Uterus (tissue), 4 donors: ENCODE data around the gene SHOC2. TPM values are rescaled to one million over a fixed set of nuclear protein-coding genes. Genes with fewer than 3 reads are reported as not detected.

ENCODE experiments used
- DNase-seq, 2 donors: peaks; one replicate each; pipeline ENCODE4 v3.0.0-alpha.2; 2019 to 2020
- H3K27ac ChIP-seq, 2 donors: fragments of 200-600 bp; sonication (generic); 1 replicate in 1 of 2; 2 replicates in 1 of 2; pipeline ENCODE4 v1.5.1; 2016 to 2018
- H3K27me3 ChIP-seq, 2 donors: fragments of 200-600 bp; sonication (generic); one replicate each; pipeline ENCODE4 v1.5.1; 2018 to 2019; ENCODE audit warnings: control low read depth in 1 of 2
- H3K36me3 ChIP-seq, 2 donors: fragments of 200-600 bp; sonication (generic); one replicate each; pipeline ENCODE4 v1.5.1; 2019; ENCODE audit warnings: control low read depth in 1 of 2
- H3K4me1 ChIP-seq, 2 donors: fragments of 200-600 bp; sonication (generic); one replicate each; pipeline ENCODE4 v1.5.1; 2018 to 2019; ENCODE audit warnings: control low read depth in 1 of 2
- H3K4me3 ChIP-seq, 2 donors: fragments of 200-600 bp; sonication (generic); 1 replicate in 1 of 2; 2 replicates in 1 of 2; pipeline ENCODE4 v1.5.1; 2018 to 2019; ENCODE audit warnings: mild to moderate bottlenecking in 1 of 2
- H3K9me3 ChIP-seq, 2 donors: fragments of 200-600 bp; sonication (generic); one replicate each; pipeline ENCODE4 v1.5.1; 2019; ENCODE audit warnings: control low read depth in 1 of 2
- CTCF ChIP-seq, 4 experiments: fragments of 200-600 bp in 2 of 4; fragments of 450-650 bp in 2 of 4; sonication (generic) in 2 of 4; IDR thresholded peaks; one replicate each; pipeline ENCODE4 v1.5.1; 2016 to 2019; ENCODE audit warnings: antibody characterized with exemption in 4 of 4, mild to moderate bottlenecking in 2 of 4, moderate library complexity in 1 of 4
- POLR2A ChIP-seq, 2 donors: fragments of 450-650 bp; IDR thresholded peaks; one replicate each; pipeline ENCODE4 v1.6.1; 2016; ENCODE audit warnings: antibody characterized with exemption in 2 of 2, mild to moderate bottlenecking in 1 of 2, moderate library complexity in 1 of 2
- intact Hi-C: fragments of 100-400 bp; cut with DNase I; formaldehyde crosslinking; loops from one replicate; pipeline ENCODE4 v1.15.1; 2023; ENCODE audit warnings: low total_unique reads
- total RNA-seq, 4 donors: library from RNA; depleted of rRNA in 3 of 4; stranded (reverse); fragments of >200 nt in 3 of 4; gene quantifications; one replicate each; pipeline versions ENCODE4 v1.1.0 to v1.2.4, GENCODE V29; 2014 to 2023
- donor health status: DM: yes; HTN: yes; CAD: no.

The SHOC2 gene
- total RNA-seq, 4 donors from 2014 or later: 21.3 to 114 (median 92.5) TPM

GRCh38 chr10:111007486-111007885 lies 88.1 kb downstream of the SHOC2 start:
- TF ChIP-seq POLR2A (IDR thresholded peaks at IDR 0.05): no peak
- no peak for TF ChIP-seq CTCF (IDR thresholded peaks at IDR 0.05)
- Histone ChIP-seq H3K27me3 (no peaks in the 10 kb centered on the region), H3K9me3 (no peaks in the 10 kb centered on the region), H3K4me1 (no peaks in the 10 kb centered on the region), H3K4me3 (no peak overlapping the region), H3K27ac (no peak overlapping the region), H3K36me3 (no peaks in the 10 kb centered on the region)
- DNase-seq: no peak
- intact Hi-C loops: no loop called here

GRCh38 chr10:111015181-111015580 lies 95.8 kb downstream of the SHOC2 start:
- no peak for DNase-seq
- Histone ChIP-seq H3K4me3 (no peak overlapping the region), H3K27me3 (no peaks in the 10 kb centered on the region), H3K36me3 (no peaks in the 10 kb centered on the region), H3K4me1 (no peaks in the 10 kb centered on the region), H3K27ac (no peak overlapping the region), H3K9me3 (no peaks in the 10 kb centered on the region)
- TF ChIP-seq CTCF (IDR thresholded peaks at IDR 0.05) (no peak), POLR2A (IDR thresholded peaks at IDR 0.05) (no peak)
- intact Hi-C loops: no loop called here

GRCh38 chr10:111017098-111017497 lies 97.7 kb downstream of the SHOC2 start:
- no peaks in the 10 kb centered on the region for H3K36me3 ChIP-seq
- no peaks in the 10 kb centered on the region for H3K9me3 ChIP-seq
- no peak overlapping the region for H3K27ac ChIP-seq
- no peak for DNase-seq
- H3K27me3 ChIP-seq: no peaks in the 10 kb centered on the region
- TF ChIP-seq POLR2A (IDR thresholded peaks at IDR 0.05): no peak
- TF ChIP-seq CTCF (IDR thresholded peaks at IDR 0.05): no peak
- intact Hi-C loops: no loop called here
- H3K4me3 ChIP-seq: no peak overlapping the region
- no peaks in the 10 kb centered on the region for H3K4me1 ChIP-seq

- Histone ChIP-seq H3K4me3 (no peak overlapping the region), H3K27ac (no peak overlapping the region), H3K36me3 (no peaks in the 10 kb centered on the region), H3K4me1 (no peaks in the 10 kb centered on the region), H3K9me3 (no peaks in the 10 kb centered on the region), H3K27me3 (no peaks in the 10 kb centered on the region)
- TF ChIP-seq CTCF (IDR thresholded peaks at IDR 0.05) (no peak), POLR2A (IDR thresholded peaks at IDR 0.05) (no peak)
- no peak for DNase-seq
- intact Hi-C loops: no loop called here
These were observed 98.6 kb downstream of the SHOC2 start for GRCh38 chr10:111018021-111018420.

- no peaks in the 10 kb centered on the region for H3K27me3 ChIP-seq
- intact Hi-C loops: no loop called here
- H3K4me3 ChIP-seq: no peak overlapping the region
- no peaks in the 10 kb centered on the region for H3K4me1 ChIP-seq
- no peaks in the 10 kb centered on the region for H3K36me3 ChIP-seq
- no peak overlapping the region for H3K27ac ChIP-seq
- H3K9me3 ChIP-seq: peaks cover 0 to 3% of the 10 kb centered on the region in 2 donors
- TF ChIP-seq CTCF (IDR thresholded peaks at IDR 0.05) (no peak), POLR2A (IDR thresholded peaks at IDR 0.05) (no peak)
- DNase-seq: no peak
These were observed 103.7 kb downstream of the SHOC2 start for GRCh38 chr10:111023060-111023459.
